ENCODE data around the gene FAM53B. TPM values are rescaled to one million over a fixed set of nuclear protein-coding genes. Genes with fewer than 3 reads are reported as not detected.

FAM53B gene
- total RNA-seq, 1 donor = 13.4 TPM

GRCh38 chr10:124668517-124669051 is 75.6 kb downstream of the FAM53B start:
- no peak for TF ChIP-seq CTCF (IDR thresholded peaks at IDR 0.05; ENCODE audit: insufficient read depth, low read depth, low read length)
- H3K4me3 ChIP-seq (ENCODE audit: low read depth, low read length) = no peak overlapping the region
- DNase-seq (ENCODE audit: low read depth) = no peak

- peak; percentile 36 for DNase-seq (ENCODE audit: low read depth)
- TF ChIP-seq CTCF (IDR thresholded peaks at IDR 0.05; ENCODE audit: insufficient read depth, low read depth, low read length) = no peak
- H3K4me3 ChIP-seq (ENCODE audit: low read depth, low read length) = no peak overlapping the region
Measured at GRCh38 chr10:124667425-124668345, 76.5 kb downstream of the FAM53B start.

GRCh38 chr10:124666494-124666893 is 77.7 kb downstream of the FAM53B start:
- no peak for DNase-seq (ENCODE audit: low read depth)
- TF ChIP-seq CTCF (IDR thresholded peaks at IDR 0.05; ENCODE audit: insufficient read depth, low read depth, low read length) = no peak
- no peak overlapping the region for H3K4me3 ChIP-seq (ENCODE audit: low read depth, low read length)

- H3K4me3 ChIP-seq (ENCODE audit: low read depth, low read length) = no peak overlapping the region
- no peak for TF ChIP-seq CTCF (IDR thresholded peaks at IDR 0.05; ENCODE audit: insufficient read depth, low read depth, low read length)
- DNase-seq (ENCODE audit: low read depth) = peak; percentile 36
Measured at GRCh38 chr10:124665980-124666379, 78.2 kb downstream of the FAM53B start.

GRCh38 chr10:124665558-124665957 is 78.6 kb downstream of the FAM53B start:
- H3K4me3 ChIP-seq (ENCODE audit: low read depth, low read length) = no peak overlapping the region
- DNase-seq (ENCODE audit: low read depth) = no peak
- no peak for TF ChIP-seq CTCF (IDR thresholded peaks at IDR 0.05; ENCODE audit: insufficient read depth, low read depth, low read length)

GRCh38 chr10:124665091-124665490 is 79.1 kb downstream of the FAM53B start:
- TF ChIP-seq CTCF (IDR thresholded peaks at IDR 0.05; ENCODE audit: insufficient read depth, low read depth, low read length) = no peak
- DNase-seq (ENCODE audit: low read depth) = no peak
- H3K4me3 ChIP-seq (ENCODE audit: low read depth, low read length) = no peak overlapping the region
